SW480 (cell line): Measurements from ENCODE around the gene SATB2.
A peak's percentile ranks its signal among the peaks of the same experiment; 100 is the strongest.

ENCODE experiments used
- DNase-seq: peaks from one replicate; pipeline ENCODE4 v3.0.0-alpha.2; 2016; ENCODE audit warnings: low spot score

The SATB2 gene

GRCh38 chr2:199457147-199458008 is at the start of gene SATB2:
SATB2 (minus strand) TSS chr2:199457939; CDS start chr2:199456037, 1,902 bp downstream.
- peak; percentile 82 for DNase-seq

- DNase-seq, result no peak
Observed at GRCh38 chr2:199505755-199506403, 48.1 kb upstream of the SATB2 start.

GRCh38 chr2:199503148-199503547 is 45.4 kb upstream of the SATB2 start:
- no peak for DNase-seq

GRCh38 chr2:199499005-199499404 is 41.3 kb upstream of the SATB2 start:
- no peak for DNase-seq

GRCh38 chr2:199495147-199495546 is 37.4 kb upstream of the SATB2 start:
- DNase-seq, result no peak

- DNase-seq, result no peak
Observed at GRCh38 chr2:199490049-199490448, 32.3 kb upstream of the SATB2 start.

- peak; percentile 41 for DNase-seq
Observed at GRCh38 chr2:199488772-199489400, 31.1 kb upstream of the SATB2 start.

GRCh38 chr2:199485732-199486335 is 28.1 kb upstream of the SATB2 start:
- peak; percentile 70 for DNase-seq

- DNase-seq, result peak; percentile 28
Observed at GRCh38 chr2:199484927-199485326, 27.2 kb upstream of the SATB2 start.

- DNase-seq, result no peak
Observed at GRCh38 chr2:199480966-199481365, 23.2 kb upstream of the SATB2 start.

- no peak for DNase-seq
Observed at GRCh38 chr2:199477277-199477834, 19.6 kb upstream of the SATB2 start.

GRCh38 chr2:199471443-199472057 is 13.8 kb upstream of the SATB2 start:
- peak; percentile 71 for DNase-seq

GRCh38 chr2:199470672-199471442 is 13.1 kb upstream of the SATB2 start:
- no peak for DNase-seq

GRCh38 chr2:199470361-199470671 is 12.6 kb upstream of the SATB2 start:
- DNase-seq, result no peak

GRCh38 chr2:199469514-199470360 is 12.0 kb upstream of the SATB2 start:
- DNase-seq, result no peak

- no peak for DNase-seq
Observed at GRCh38 chr2:199468561-199469513, 11.1 kb upstream of the SATB2 start.

- DNase-seq, result no peak
Observed at GRCh38 chr2:199467066-199467822, 9.5 kb upstream of the SATB2 start.

GRCh38 chr2:199466692-199467065 is 8.9 kb upstream of the SATB2 start:
- DNase-seq, result no peak
